Bronchial epithelial cell (primary cell): ENCODE data around the gene BANF2. TPM values are rescaled to one million over a fixed set of nuclear protein-coding genes. Genes with fewer than 3 reads are reported as not detected.

Source experiments
- DNase-seq: peaks from one replicate; pipeline ENCODE4 v3.0.0-alpha.2; 2010; ENCODE audit warnings: low read depth
- FAIRE-seq: peaks from 2 replicates; lab custom pipeline; 2011; peaks lifted over from hg19 to GRCh38; lab: Jason Lieb, UNC
- H3K27me3 ChIP-seq: 2 replicates; pipeline ENCODE4 v1.5.1; 2011; ENCODE audit warnings: low read length; ENCODE audit not compliant: control insufficient read depth, insufficient read depth
- H3K36me3 ChIP-seq: 2 replicates; pipeline ENCODE4 v1.5.1; 2011; ENCODE audit warnings: low read length; ENCODE audit not compliant: control insufficient read depth, insufficient read depth
- H3K4me3 ChIP-seq: 2 replicates; pipeline ENCODE4 v1.5.1; 2011; ENCODE audit warnings: mild to moderate bottlenecking, low read depth, low read length, control low read depth
- total RNA-seq: library from RNA; depleted of rRNA; stranded (reverse); fragments of >200 nt; gene quantifications from 2 replicates; pipeline ENCODE4 v1.2.1, GENCODE V29; 2014
- TF ChIP-seq, protein P1 (sequence below): IDR thresholded peaks from 2 replicates; pipeline ENCODE4 v1.5.1; 2011; ENCODE audit warnings: mild to moderate bottlenecking, moderate library complexity, low read length, control low read depth, inconsistent platforms; ENCODE audit not compliant: insufficient read depth, severe bottlenecking

The BANF2 gene
- total RNA-seq, 1 donor from 2014 or later, result not detected

DNA sequence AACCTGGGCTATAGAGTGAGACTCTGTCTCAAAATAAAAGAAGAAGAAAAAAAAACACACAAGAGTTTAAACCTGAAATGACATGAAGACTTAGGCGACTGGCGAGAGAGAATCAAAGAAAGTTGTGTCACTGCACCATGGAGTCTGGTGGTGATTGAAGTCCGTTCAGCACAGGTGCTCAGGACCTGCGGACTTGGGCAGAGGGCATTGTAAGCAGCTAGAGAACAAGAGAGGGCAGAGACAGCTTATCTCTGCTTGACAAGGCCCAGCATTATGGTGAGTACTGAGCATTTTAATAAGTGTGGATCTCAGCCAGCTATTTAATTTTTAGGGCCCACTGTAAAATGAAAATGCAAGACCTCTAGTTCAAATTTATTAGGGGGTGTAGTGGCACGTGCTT, 31.5 kb downstream of the BANF2 start:
- H3K4me3 ChIP-seq, result no peak overlapping the region
- FAIRE-seq (no peak), DNase-seq (no peak)
- peaks cover 2% of the 10 kb centered on the region for H3K27me3 ChIP-seq
- H3K36me3 ChIP-seq, result no peaks in the 10 kb centered on the region
- TF ChIP-seq, protein P1, sequence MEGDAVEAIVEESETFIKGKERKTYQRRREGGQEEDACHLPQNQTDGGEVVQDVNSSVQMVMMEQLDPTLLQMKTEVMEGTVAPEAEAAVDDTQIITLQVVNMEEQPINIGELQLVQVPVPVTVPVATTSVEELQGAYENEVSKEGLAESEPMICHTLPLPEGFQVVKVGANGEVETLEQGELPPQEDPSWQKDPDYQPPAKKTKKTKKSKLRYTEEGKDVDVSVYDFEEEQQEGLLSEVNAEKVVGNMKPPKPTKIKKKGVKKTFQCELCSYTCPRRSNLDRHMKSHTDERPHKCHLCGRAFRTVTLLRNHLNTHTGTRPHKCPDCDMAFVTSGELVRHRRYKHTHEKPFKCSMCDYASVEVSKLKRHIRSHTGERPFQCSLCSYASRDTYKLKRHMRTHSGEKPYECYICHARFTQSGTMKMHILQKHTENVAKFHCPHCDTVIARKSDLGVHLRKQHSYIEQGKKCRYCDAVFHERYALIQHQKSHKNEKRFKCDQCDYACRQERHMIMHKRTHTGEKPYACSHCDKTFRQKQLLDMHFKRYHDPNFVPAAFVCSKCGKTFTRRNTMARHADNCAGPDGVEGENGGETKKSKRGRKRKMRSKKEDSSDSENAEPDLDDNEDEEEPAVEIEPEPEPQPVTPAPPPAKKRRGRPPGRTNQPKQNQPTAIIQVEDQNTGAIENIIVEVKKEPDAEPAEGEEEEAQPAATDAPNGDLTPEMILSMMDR, result no peak

DNA sequence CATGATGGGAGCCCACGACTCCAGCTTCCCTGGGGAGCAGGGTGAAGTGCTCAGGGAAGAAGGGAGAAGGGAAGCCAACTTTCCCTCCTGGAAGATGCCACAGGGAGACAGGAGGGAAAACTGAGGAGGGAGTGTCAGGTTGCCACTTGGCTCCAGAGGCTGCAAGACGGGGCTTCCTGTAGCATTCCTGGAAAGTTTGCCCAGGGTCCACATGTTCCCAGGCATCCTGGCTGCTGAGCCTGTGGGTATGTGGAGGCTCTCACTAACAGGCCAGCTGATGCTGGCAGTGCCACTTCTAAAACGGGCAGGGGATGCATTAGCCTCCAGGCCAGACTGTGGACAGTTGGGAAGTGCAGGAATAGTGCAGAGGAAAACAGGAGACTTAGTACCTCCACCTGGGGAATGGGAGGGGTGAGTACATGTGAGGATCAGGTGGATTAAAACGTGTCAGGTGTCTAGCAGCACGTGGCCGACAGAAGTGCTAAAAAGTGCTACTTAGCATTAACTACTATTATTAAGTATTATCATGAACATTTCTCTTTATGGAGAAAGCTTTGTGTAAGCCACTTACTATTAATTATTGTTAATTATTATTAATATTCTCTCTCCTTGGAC, 33.2 kb downstream of the BANF2 start:
- H3K4me3 ChIP-seq, result no peak overlapping the region
- H3K27me3 ChIP-seq, result peaks cover 2% of the 10 kb centered on the region
- DNase-seq, result no peak
- H3K36me3 ChIP-seq, result no peaks in the 10 kb centered on the region
- TF ChIP-seq, protein P1, result no peak
- FAIRE-seq, result no peak

DNA sequence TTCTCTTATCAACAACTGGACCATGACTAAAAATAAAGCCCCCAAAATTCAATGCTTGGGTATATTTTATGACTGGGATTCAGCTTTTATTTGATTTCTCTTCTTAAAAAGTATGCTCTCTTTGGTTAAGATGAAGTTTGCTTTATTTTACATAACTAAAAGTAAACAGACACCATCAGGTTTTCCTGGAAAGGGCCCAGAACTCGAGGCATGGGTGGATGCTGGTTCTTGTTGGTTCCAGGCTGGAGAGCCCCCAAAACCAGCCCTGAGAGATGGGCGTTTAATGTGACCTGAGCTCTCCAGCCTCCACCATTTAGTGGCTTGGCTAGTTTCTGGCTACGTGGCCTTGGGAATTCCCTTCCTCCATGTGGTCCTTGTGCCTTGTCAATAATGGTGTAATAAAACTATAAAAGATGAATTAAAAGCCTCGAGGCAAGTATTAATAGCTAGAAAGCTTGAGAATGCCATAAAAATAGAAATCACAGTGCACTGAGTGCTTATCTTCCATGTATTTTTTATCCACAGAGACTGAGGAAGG, 34.1 kb downstream of the BANF2 start:
- DNase-seq (no peak), FAIRE-seq (no peak)
- Histone ChIP-seq H3K27me3 (peaks cover 2% of the 10 kb centered on the region), H3K36me3 (no peaks in the 10 kb centered on the region), H3K4me3 (no peak overlapping the region)
- TF ChIP-seq, protein P1, result no peak

DNA sequence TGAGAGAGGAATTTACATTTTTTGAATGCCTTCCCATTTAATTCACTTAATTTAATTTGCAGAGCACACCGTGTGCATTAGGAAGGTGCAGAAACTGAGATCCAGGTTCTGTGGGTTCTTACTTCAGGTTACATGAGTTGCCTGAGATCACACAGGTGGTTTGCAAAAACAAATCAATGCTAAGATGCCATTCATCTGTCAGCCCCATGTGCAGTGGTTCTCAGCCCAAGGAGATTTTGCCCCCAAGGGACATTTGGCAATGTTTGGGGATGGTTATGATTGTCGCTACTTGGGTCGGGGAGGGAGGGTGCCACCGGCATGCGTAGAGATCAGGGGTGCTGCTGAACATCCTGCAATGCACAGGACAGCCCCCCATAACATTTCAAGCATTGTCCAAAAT, 34.6 kb downstream of the BANF2 start:
- FAIRE-seq (no peak), DNase-seq (no peak)
- H3K4me3 ChIP-seq, result no peak overlapping the region
- no peaks in the 10 kb centered on the region for H3K36me3 ChIP-seq
- TF ChIP-seq, protein P1, result no peak
- H3K27me3 ChIP-seq, result peaks cover 2% of the 10 kb centered on the region

DNA sequence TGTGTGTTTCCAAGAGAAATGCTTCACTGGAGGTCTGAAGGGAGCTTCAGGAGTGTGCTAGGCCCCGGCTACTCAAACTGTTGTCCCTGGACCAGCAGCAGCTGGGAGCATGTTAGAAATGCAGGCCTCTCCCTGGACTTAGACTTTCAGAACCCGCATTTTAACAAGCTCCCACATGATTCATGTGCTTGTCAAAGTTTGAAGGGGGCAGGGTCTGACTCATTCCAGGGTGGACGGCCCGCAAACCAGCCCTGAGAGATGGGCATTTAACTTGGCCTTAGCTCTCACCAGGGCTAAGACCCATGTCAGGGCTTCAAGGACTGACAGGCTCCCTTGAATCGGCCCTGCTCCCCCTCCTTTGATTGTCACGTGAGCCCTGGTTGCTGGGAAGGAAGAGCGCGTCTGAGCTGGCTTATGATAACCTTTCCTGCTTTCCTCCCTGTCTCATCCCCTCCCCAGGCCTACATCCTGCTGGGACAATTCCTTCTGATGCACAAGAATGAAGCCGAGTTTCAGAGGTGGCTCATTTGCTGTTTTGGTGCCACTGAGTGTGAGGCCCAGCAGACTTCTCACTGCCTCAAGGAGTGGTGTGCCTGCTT, 35.5 kb downstream of the BANF2 start:
- DNase-seq (peak; percentile 15), FAIRE-seq (no peak)
- Histone ChIP-seq H3K4me3 (no peak overlapping the region), H3K36me3 (no peaks in the 10 kb centered on the region), H3K27me3 (no peaks in the 10 kb centered on the region)
- TF ChIP-seq, protein P1, result no peak
